ENCODE data around the gene PCGF3. TPM values are rescaled to one million over a fixed set of nuclear protein-coding genes. Genes with fewer than 3 reads are reported as not detected.

Gene PCGF3
- total and polyA plus RNA-seq, 10 of the 15 experiments (the other 5 are each of a cell fraction or from before 2014, with no cell fraction given) = 2.2 to 43.8 (median 15.9) TPM

DNA sequence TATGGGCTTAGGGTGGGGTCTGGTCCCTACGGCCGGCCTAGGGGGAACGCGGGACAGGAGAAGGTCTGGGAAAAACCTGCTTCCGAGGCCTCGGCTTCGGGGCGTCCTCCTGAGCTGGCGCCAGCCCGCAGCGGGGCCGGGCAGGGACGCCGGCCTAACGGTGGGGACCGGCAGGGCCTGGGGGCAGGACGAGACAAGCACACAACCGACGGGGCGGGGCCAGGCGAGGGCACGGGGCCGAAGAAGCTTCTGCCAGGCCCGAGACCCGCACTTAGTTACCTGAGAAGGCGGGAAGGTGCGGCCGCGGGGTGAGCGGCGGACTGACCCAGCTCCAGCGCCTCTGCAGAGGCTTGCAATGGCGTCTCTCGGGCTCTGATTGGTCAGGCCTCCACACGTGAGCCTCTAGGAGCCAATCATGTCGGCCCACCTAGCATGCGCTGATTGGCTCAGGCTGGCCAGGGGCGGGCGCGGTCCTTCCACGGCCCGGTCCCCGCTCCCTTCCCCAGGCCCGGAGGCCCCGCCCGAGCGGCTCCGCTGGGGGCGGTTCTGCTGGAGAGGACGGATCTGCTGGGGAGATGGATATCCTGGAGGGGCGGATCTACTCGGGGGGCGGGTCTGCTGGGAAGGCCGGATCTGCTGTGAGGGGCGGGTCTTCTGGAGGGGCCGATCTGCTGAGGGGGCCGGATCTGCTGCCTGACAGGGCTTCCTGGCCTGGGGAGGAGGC lies 76.0 kb downstream of the PCGF3 start (continued):
- TF ChIP-seq IKZF1 (conservative IDR thresholded peaks at IDR 0.05) (peak; percentile 50; the same call in 1 of the 2 replicates), MEF2B (IDR thresholded peaks at IDR 0.05; ENCODE audit: partially characterized antibody, poor library complexity, severe bottlenecking) (no peak), RB1 (IDR thresholded peaks at IDR 0.05; ENCODE audit: borderline replicate concordance) (0 out of 2 replicates have a peak, but pooled peaks have one; percentile 74), RUNX3 (IDR thresholded peaks at IDR 0.05; ENCODE audit: low read length) (peak; percentile 28; the same call in 1 of the 2 replicates), NFXL1 (IDR thresholded peaks at IDR 0.05; ENCODE audit: borderline replicate concordance) (no peak), KDM1A (IDR thresholded peaks at IDR 0.05; ENCODE audit: borderline replicate concordance) (no peak), ZBED1 (IDR thresholded peaks at IDR 0.05; ENCODE audit: borderline replicate concordance) (no peak), LARP7 (IDR thresholded peaks at IDR 0.05) (peak; percentile 96), PML (IDR thresholded peaks at IDR 0.05; ENCODE audit: low read length) (peak; percentile 77; the same call in 1 of the 2 replicates), CBX3 (IDR thresholded peaks at IDR 0.05; ENCODE audit: borderline replicate concordance, low read depth) (no peak), WRNIP1 (IDR thresholded peaks at IDR 0.05; ENCODE audit: borderline replicate concordance, low read depth, low read length) (no peak), RFX5 (IDR thresholded peaks at IDR 0.05; ENCODE audit: low read depth, low read length) (peak; percentile 96), TCF3 (IDR thresholded peaks at IDR 0.05; ENCODE audit: borderline replicate concordance, insufficient read depth, low read depth, low read length) (0 out of 2 replicates have a peak, but pooled peaks have one; percentile 39), PAX8 (IDR thresholded peaks at IDR 0.05) (no peak), MXI1 (IDR thresholded peaks at IDR 0.05; ENCODE audit: low read depth, low read length) (no peak), YY1 (IDR thresholded peaks at IDR 0.05; ENCODE audit: low read depth, low read length) (peak; percentile 97), POLR2A (IDR thresholded peaks at IDR 0.05; ENCODE audit: low read depth, low read length) (peak; percentile 98)
- TF ChIP-seq, protein P1, sequence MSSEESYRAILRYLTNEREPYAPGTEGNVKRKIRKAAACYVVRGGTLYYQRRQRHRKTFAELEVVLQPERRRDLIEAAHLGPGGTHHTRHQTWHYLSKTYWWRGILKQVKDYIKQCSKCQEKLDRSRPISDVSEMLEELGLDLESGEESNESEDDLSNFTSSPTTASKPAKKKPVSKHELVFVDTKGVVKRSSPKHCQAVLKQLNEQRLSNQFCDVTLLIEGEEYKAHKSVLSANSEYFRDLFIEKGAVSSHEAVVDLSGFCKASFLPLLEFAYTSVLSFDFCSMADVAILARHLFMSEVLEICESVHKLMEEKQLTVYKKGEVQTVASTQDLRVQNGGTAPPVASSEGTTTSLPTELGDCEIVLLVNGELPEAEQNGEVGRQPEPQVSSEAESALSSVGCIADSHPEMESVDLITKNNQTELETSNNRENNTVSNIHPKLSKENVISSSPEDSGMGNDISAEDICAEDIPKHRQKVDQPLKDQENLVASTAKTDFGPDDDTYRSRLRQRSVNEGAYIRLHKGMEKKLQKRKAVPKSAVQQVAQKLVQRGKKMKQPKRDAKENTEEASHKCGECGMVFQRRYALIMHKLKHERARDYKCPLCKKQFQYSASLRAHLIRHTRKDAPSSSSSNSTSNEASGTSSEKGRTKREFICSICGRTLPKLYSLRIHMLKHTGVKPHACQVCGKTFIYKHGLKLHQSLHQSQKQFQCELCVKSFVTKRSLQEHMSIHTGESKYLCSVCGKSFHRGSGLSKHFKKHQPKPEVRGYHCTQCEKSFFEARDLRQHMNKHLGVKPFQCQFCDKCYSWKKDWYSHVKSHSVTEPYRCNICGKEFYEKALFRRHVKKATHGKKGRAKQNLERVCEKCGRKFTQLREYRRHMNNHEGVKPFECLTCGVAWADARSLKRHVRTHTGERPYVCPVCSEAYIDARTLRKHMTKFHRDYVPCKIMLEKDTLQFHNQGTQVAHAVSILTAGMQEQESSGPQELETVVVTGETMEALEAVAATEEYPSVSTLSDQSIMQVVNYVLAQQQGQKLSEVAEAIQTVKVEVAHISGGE (CRISPR knock-in tag; IDR thresholded peaks at IDR 0.05) = no peak
- TF ChIP-seq, protein P2, sequence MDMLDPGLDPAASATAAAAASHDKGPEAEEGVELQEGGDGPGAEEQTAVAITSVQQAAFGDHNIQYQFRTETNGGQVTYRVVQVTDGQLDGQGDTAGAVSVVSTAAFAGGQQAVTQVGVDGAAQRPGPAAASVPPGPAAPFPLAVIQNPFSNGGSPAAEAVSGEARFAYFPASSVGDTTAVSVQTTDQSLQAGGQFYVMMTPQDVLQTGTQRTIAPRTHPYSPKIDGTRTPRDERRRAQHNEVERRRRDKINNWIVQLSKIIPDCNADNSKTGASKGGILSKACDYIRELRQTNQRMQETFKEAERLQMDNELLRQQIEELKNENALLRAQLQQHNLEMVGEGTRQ (IDR thresholded peaks at IDR 0.05; ENCODE audit: borderline replicate concordance, low read depth, low read length) = peak; percentile 98
- TF ChIP-seq, protein P3, sequence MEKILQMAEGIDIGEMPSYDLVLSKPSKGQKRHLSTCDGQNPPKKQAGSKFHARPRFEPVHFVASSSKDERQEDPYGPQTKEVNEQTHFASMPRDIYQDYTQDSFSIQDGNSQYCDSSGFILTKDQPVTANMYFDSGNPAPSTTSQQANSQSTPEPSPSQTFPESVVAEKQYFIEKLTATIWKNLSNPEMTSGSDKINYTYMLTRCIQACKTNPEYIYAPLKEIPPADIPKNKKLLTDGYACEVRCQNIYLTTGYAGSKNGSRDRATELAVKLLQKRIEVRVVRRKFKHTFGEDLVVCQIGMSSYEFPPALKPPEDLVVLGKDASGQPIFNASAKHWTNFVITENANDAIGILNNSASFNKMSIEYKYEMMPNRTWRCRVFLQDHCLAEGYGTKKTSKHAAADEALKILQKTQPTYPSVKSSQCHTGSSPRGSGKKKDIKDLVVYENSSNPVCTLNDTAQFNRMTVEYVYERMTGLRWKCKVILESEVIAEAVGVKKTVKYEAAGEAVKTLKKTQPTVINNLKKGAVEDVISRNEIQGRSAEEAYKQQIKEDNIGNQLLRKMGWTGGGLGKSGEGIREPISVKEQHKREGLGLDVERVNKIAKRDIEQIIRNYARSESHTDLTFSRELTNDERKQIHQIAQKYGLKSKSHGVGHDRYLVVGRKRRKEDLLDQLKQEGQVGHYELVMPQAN (conservative IDR thresholded peaks at IDR 0.05) = peak; percentile 80
- TF ChIP-seq, protein P4, sequence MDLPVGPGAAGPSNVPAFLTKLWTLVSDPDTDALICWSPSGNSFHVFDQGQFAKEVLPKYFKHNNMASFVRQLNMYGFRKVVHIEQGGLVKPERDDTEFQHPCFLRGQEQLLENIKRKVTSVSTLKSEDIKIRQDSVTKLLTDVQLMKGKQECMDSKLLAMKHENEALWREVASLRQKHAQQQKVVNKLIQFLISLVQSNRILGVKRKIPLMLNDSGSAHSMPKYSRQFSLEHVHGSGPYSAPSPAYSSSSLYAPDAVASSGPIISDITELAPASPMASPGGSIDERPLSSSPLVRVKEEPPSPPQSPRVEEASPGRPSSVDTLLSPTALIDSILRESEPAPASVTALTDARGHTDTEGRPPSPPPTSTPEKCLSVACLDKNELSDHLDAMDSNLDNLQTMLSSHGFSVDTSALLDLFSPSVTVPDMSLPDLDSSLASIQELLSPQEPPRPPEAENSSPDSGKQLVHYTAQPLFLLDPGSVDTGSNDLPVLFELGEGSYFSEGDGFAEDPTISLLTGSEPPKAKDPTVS (IDR thresholded peaks at IDR 0.05; ENCODE audit: low read depth, low read length) = 0 out of 2 replicates have a peak, but pooled peaks have one; percentile 8
- TF ChIP-seq, protein P5, sequence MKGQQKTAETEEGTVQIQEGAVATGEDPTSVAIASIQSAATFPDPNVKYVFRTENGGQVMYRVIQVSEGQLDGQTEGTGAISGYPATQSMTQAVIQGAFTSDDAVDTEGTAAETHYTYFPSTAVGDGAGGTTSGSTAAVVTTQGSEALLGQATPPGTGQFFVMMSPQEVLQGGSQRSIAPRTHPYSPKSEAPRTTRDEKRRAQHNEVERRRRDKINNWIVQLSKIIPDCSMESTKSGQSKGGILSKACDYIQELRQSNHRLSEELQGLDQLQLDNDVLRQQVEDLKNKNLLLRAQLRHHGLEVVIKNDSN (IDR thresholded peaks at IDR 0.05; ENCODE audit: borderline replicate concordance, extremely low read length, insufficient read depth, low read depth, low read length) = peak; percentile 99

Measured in GM12878 (cell line).